Progenitor cell of endocrine pancreas (in vitro differentiated cells): ENCODE data around the gene TMEM37. TPM values are rescaled to one million over a fixed set of nuclear protein-coding genes. Genes with fewer than 3 reads are reported as not detected.

Experiments used
- DNase-seq: peaks from one replicate; pipeline ENCODE4 v3.0.0; 2021; ENCODE audit warnings: low spot score; ENCODE audit not compliant: unreplicated experiment
- H3K27ac Mint-ChIP-seq: 2 replicates; pipeline ENCODE4 v1.8.0; 2021; ENCODE audit warnings: mild to moderate bottlenecking, moderate library complexity, mixed read lengths
- H3K27me3 Mint-ChIP-seq: 2 replicates; pipeline ENCODE4 v1.8.0; 2021; ENCODE audit warnings: mixed read lengths
- H3K36me3 Mint-ChIP-seq: 2 replicates; pipeline ENCODE4 v1.8.0; 2022; ENCODE audit warnings: mixed read lengths; ENCODE audit not compliant: insufficient read depth
- H3K4me1 Mint-ChIP-seq: 2 replicates; pipeline ENCODE4 v1.8.0; 2021; ENCODE audit warnings: low read depth, mixed read lengths
- H3K4me3 Mint-ChIP-seq: 2 replicates; pipeline ENCODE4 v1.8.0; 2021; ENCODE audit warnings: low read depth, mild to moderate bottlenecking, moderate library complexity, mixed read lengths
- H3K9me3 Mint-ChIP-seq: 2 replicates; pipeline ENCODE4 v1.8.0; 2021; ENCODE audit warnings: low read depth, mixed read lengths
- CTCF ChIP-seq: fragments of 200-600 bp; sonication (generic); IDR thresholded peaks from one replicate; pipeline ENCODE4 v1.5.0; 2021; ENCODE audit warnings: antibody characterized with exemption, mild to moderate bottlenecking; ENCODE audit not compliant: unreplicated experiment
- total RNA-seq: library from RNA; stranded (reverse); gene quantifications from 2 replicates; pipeline ENCODE4 v1.2.1, GENCODE V29; 2021

TMEM37 gene
- total RNA-seq, 1 donor from 2014 or later = 17.4 TPM

DNA sequence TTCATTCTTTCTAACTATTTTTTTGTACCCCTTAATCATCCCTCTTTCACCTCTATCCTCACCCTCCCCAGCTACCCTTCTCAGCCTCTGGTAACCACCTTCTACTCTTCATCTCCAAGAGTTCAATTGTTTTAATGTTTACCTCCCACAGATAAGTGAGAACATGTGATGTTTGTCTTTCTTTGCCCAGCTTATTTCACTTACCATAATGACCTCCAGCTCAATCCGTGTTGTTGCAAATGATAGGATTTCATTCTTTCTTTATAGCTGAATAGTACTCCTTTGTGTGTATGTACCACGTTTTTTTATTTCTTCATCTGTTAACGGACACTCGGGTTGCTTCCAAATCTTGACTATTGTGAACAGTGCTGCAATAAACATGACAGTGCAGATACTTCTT, 22.1 kb upstream of the TMEM37 start:
- Mint-ChIP-seq H3K36me3 (peaks cover 2% of the 10 kb centered on the region), H3K27me3 (no peaks in the 10 kb centered on the region), H3K27ac (no peak overlapping the region), H3K4me1 (peaks cover 8% of the 10 kb centered on the region), H3K4me3 (no peak overlapping the region), H3K9me3 (peaks cover 18% of the 10 kb centered on the region)
- no peak for DNase-seq
- TF ChIP-seq CTCF = no peak

DNA sequence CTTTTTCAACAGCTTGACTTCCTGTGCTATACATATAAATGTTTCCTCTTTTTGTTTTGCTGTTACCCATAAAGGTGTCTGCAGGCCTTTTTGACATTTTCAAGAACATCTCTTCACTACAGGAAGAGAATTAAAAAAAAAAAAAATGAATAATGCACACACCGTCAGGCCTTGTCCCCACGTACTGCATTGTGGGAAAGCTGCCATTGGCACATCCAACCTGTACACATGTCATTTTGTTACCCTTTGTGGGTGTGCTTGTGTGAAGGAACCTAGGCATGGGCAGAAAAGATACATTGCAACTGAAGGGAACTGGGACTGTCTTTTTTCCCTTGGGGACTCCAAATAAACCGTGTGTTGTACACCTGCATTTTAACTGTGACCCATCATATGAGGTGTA, 16.8 kb upstream of the TMEM37 start:
- Mint-ChIP-seq H3K36me3 (peaks cover under 1% of the 10 kb centered on the region), H3K27ac (no peak overlapping the region), H3K4me1 (peaks cover 8% of the 10 kb centered on the region), H3K9me3 (peaks cover 15% of the 10 kb centered on the region), H3K27me3 (no peaks in the 10 kb centered on the region), H3K4me3 (no peak overlapping the region)
- TF ChIP-seq CTCF = no peak
- no peak for DNase-seq

GRCh38 chr2:119415630-119416029, 16.0 kb upstream of the TMEM37 start:
- Mint-ChIP-seq H3K4me1 (peaks cover 15% of the 10 kb centered on the region), H3K36me3 (no peaks in the 10 kb centered on the region), H3K4me3 (no peak overlapping the region), H3K27ac (no peak overlapping the region), H3K9me3 (peaks cover 10% of the 10 kb centered on the region), H3K27me3 (no peaks in the 10 kb centered on the region)
- DNase-seq = no peak
- no peak for TF ChIP-seq CTCF

DNA sequence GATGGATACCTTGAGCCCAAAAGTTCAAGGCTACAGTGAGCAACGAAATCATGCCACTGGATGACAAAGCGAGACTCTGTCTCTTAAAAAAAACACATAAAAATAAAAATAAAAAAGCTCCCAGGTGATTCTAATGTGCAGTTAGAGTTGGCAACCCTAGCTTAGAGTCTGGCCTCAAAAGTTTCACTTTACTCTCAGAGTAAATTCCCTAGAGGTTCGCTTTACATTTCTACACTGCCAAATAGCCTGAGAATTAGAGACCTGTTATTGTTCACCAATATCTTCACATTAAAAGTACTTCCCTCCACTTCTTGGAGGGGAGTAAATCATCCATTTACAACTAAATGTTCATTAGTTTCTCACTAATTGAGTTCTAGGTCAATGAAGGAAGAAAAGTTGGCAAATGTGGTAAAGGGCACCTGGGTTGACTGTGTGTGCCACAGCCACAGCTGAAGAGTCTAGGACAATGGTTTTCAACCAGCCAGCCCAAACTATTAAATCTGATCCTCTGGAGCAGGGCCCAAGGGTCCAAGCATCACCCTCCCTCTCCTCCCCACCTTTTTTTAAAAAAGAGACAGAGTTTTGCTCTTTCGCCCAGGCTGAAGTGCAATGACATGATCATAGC, 15.2 kb upstream of the TMEM37 start:
- no peak for TF ChIP-seq CTCF
- Mint-ChIP-seq H3K27ac (no peak overlapping the region), H3K4me3 (no peak overlapping the region), H3K4me1 (peaks cover 16% of the 10 kb centered on the region), H3K9me3 (peaks cover 6% of the 10 kb centered on the region), H3K27me3 (no peaks in the 10 kb centered on the region), H3K36me3 (no peaks in the 10 kb centered on the region)
- no peak for DNase-seq

DNA sequence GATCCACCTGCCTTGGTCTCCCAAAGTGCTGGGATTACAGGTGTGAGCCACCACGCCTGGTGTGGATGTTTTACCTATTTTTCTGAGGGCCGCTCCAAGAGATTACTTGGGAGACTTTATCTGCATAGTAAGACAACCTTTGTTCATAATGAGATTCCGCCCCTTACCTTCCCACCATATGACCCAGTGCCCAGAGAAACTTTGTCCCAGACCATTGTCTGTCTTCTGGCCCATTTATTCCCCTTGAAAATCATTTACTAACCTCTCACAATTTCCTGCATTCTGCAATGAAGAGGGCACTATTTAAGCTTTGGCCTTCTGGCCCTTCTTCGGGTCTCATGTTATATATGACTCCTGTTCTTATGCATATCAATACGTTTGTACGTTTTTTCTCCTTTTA, 13.7 kb upstream of the TMEM37 start:
- no peak for TF ChIP-seq CTCF
- no peak for DNase-seq
- Mint-ChIP-seq H3K27ac (no peak overlapping the region), H3K4me3 (no peak overlapping the region), H3K4me1 (peaks cover 25% of the 10 kb centered on the region), H3K36me3 (peaks cover 6% of the 10 kb centered on the region), H3K9me3 (peaks cover 13% of the 10 kb centered on the region), H3K27me3 (no peaks in the 10 kb centered on the region)
